Measurements from ENCODE around the gene ZKSCAN3. TPM values are rescaled to one million over a fixed set of nuclear protein-coding genes. Genes with fewer than 3 reads are reported as not detected.

Gene ZKSCAN3
- total and polyA plus RNA-seq, 10 of the 15 experiments (the other 5 are each of a cell fraction or from before 2014, with no cell fraction given) = 0.86 to 4.3 (median 3.1) TPM

GRCh38 chr6:28349892-28350737, at the start of gene ZKSCAN3 (continued):
- TF ChIP-seq EED (IDR thresholded peaks at IDR 0.05; ENCODE audit: low read depth) (peak; percentile 60), RBBP5 (conservative IDR thresholded peaks at IDR 0.05) (no peak), POU2F2 (IDR thresholded peaks at IDR 0.05; ENCODE audit: borderline replicate concordance, low read depth, low read length) (no peak; the same call in 2 of the 3 replicates), NBN (IDR thresholded peaks at IDR 0.05) (peak; percentile 91), CHD1 (IDR thresholded peaks at IDR 0.05; ENCODE audit: low read depth, low read length) (no peak), YBX1 (IDR thresholded peaks at IDR 0.05) (no peak), ELK1 (IDR thresholded peaks at IDR 0.05; ENCODE audit: low read depth, low read length) (peak; percentile 79), TAF1 (IDR thresholded peaks at IDR 0.05; ENCODE audit: borderline replicate concordance, low read depth, low read length) (peak; percentile 82; the same call in 1 of the 2 replicates), TCF7 (IDR thresholded peaks at IDR 0.05; ENCODE audit: borderline replicate concordance) (no peak), CBX3 (IDR thresholded peaks at IDR 0.05; ENCODE audit: borderline replicate concordance, low read depth) (no peak), WRNIP1 (IDR thresholded peaks at IDR 0.05; ENCODE audit: borderline replicate concordance, low read depth, low read length) (no peak), NRF1 (conservative IDR thresholded peaks at IDR 0.05; ENCODE audit: low read depth, low read length) (no peak), E4F1 (IDR thresholded peaks at IDR 0.05; ENCODE audit: borderline replicate concordance, partially characterized antibody) (no peak), MYC (IDR thresholded peaks at IDR 0.05; ENCODE audit: insufficient read depth, insufficient read length, insufficient replicate concordance, low read length, severe bottlenecking) (no peak)

Measured in GM12878 (cell line).